ENCODE measurements around the gene GPR137B.

DNA sequence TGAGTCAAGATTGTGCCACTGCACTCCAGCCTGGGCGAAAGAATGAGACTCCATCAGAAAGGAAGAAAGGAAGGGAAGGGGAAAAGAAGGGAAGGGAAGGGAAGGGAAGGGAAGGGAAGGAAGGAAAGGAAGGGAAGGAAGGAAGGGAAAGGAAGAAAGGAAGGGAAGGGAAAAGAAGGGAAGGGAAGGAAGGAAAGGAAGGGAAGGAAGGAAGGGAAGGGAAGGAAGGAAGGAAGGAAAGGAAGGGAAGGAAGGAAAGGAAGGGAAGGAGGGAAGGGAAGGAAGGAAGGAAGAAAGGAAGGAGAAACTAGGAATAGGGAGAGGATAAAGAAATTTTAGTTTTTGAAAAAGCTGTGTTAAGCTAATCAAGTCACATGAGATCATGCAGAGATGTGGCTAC is 44.1 kb upstream of the GPR137B start:
- TF ChIP-seq, protein P1, sequence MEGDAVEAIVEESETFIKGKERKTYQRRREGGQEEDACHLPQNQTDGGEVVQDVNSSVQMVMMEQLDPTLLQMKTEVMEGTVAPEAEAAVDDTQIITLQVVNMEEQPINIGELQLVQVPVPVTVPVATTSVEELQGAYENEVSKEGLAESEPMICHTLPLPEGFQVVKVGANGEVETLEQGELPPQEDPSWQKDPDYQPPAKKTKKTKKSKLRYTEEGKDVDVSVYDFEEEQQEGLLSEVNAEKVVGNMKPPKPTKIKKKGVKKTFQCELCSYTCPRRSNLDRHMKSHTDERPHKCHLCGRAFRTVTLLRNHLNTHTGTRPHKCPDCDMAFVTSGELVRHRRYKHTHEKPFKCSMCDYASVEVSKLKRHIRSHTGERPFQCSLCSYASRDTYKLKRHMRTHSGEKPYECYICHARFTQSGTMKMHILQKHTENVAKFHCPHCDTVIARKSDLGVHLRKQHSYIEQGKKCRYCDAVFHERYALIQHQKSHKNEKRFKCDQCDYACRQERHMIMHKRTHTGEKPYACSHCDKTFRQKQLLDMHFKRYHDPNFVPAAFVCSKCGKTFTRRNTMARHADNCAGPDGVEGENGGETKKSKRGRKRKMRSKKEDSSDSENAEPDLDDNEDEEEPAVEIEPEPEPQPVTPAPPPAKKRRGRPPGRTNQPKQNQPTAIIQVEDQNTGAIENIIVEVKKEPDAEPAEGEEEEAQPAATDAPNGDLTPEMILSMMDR (IDR thresholded peaks at IDR 0.05) = no peak
- TF ChIP-seq ZFX (IDR thresholded peaks at IDR 0.05; ENCODE audit: borderline replicate concordance) = no peak
